ENCODE measurements around the gene DMD.

Gene DMD

DNA sequence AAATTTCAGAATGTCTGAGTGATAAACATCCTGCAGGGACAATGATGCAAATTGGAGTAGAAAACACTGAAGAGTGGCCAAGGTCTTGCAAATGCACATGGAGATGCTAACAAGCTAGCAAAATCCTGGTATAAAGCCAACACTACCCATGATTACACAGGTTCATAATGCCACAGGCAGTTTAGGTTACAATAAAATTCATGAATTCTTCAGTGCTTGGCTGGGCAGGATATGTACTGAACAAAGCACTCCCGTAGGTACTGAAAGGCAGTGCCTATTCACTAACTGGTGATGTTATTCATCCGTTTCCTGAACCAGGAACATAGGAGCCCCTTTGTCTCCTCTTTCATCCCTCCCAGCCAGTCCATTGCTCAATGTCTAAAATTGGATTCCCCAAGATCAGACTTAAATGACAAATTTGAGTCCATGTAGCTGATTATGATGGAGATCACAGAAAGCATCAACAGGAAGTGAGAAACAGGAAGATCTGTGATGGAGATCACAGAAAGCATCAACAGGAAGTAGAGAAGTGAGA, 244.5 kb downstream of the DMD start:
- TF ChIP-seq, protein P1, sequence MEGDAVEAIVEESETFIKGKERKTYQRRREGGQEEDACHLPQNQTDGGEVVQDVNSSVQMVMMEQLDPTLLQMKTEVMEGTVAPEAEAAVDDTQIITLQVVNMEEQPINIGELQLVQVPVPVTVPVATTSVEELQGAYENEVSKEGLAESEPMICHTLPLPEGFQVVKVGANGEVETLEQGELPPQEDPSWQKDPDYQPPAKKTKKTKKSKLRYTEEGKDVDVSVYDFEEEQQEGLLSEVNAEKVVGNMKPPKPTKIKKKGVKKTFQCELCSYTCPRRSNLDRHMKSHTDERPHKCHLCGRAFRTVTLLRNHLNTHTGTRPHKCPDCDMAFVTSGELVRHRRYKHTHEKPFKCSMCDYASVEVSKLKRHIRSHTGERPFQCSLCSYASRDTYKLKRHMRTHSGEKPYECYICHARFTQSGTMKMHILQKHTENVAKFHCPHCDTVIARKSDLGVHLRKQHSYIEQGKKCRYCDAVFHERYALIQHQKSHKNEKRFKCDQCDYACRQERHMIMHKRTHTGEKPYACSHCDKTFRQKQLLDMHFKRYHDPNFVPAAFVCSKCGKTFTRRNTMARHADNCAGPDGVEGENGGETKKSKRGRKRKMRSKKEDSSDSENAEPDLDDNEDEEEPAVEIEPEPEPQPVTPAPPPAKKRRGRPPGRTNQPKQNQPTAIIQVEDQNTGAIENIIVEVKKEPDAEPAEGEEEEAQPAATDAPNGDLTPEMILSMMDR (IDR thresholded peaks at IDR 0.05; ENCODE audit: control insufficient read depth, extremely low read depth, insufficient read depth): no peak
- no peak overlapping the region for H3K4me3 ChIP-seq (ENCODE audit: low read depth, low read length)
- DNase-seq (ENCODE audit: low read depth): no peak

DNA sequence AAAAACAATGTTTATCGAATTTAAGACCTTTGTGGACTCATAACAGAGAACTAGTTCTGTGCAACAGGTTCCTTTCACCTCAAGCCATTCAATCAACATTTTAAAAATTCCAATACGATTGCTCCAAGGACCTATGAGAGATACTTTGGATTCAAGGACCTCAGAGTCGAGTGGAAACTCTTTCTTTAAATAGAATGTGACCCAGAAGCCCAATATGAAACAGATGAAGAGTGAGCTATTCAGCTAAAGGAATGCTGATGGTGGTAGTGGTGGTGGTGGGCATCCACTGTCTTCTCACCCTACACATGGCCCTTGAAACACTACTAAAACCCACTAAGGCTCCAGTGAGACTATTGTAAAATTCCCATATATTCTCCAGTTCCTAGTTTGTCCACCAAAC, 257.2 kb downstream of the DMD start:
- TF ChIP-seq, protein P1 (IDR thresholded peaks at IDR 0.05; ENCODE audit: control insufficient read depth, extremely low read depth, insufficient read depth): no peak
- no peak overlapping the region for H3K4me3 ChIP-seq (ENCODE audit: low read depth, low read length)
- DNase-seq (ENCODE audit: low read depth): no peak

DNA sequence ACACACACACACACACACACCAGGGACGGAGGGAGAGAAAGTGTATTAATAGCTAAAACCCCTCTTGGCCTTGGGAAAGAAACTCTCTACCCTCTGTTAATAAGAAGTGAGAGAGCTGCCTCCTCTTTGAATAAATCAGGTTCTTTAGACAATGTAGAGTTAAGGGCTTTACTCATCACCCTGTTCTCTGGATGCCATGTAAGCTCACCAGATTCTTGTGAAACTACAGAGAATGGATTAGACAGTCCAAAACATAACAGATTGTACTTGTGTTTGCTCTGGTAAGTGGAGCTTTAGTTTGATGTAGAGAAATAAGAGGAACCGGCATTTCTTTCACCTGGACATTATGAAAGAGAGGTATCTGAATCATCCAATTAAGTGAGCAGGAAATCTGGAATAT, 263.2 kb downstream of the DMD start:
- H3K4me3 ChIP-seq (ENCODE audit: low read depth, low read length): no peak overlapping the region
- DNase-seq (ENCODE audit: low read depth): no peak
- TF ChIP-seq, protein P1 (IDR thresholded peaks at IDR 0.05; ENCODE audit: control insufficient read depth, extremely low read depth, insufficient read depth): no peak

DNA sequence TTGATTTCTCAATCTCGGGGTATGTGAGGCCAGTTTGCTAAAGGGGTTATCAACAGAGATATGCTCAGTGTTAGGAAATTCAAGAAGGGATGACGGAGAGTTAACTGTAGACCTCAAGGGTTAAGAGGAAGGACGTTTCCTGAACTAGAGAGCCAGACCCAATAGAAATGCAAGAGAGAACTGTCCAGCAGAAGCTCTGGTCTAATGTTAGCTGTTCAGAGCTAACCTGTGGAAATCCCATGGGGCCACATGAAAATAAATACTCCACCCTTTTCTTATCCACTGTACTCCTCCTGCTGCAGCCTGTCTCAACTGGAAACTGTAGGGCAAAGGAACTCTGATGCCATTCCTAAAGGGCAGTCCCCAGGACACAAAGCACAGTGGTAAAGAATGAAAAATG, 274.3 kb downstream of the DMD start:
- H3K4me3 ChIP-seq (ENCODE audit: low read depth, low read length): no peak overlapping the region
- TF ChIP-seq, protein P1 (IDR thresholded peaks at IDR 0.05; ENCODE audit: control insufficient read depth, extremely low read depth, insufficient read depth): no peak
- DNase-seq (ENCODE audit: low read depth): no peak

DNA sequence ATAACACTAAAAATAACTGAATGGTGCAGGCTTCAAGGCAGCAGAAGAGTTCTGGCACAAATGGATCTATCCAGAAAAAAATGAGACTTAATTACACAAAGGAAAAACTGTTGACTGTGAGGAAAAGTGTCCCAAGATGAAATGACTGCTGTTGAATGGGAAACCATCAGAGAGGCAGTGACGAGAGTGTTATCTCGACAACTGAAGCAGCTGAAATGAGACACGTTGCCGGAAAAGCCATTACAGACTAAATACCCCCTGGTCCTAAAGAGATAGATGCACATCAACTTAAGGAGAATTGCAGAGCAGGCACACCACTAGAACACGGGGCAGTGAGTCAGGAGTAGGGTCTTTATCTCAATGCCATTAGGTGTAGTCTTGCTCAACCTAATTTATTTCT, 277.8 kb downstream of the DMD start:
- H3K4me3 ChIP-seq (ENCODE audit: low read depth, low read length): no peak overlapping the region
- TF ChIP-seq, protein P1 (IDR thresholded peaks at IDR 0.05; ENCODE audit: control insufficient read depth, extremely low read depth, insufficient read depth): no peak
- DNase-seq (ENCODE audit: low read depth): no peak

DNA sequence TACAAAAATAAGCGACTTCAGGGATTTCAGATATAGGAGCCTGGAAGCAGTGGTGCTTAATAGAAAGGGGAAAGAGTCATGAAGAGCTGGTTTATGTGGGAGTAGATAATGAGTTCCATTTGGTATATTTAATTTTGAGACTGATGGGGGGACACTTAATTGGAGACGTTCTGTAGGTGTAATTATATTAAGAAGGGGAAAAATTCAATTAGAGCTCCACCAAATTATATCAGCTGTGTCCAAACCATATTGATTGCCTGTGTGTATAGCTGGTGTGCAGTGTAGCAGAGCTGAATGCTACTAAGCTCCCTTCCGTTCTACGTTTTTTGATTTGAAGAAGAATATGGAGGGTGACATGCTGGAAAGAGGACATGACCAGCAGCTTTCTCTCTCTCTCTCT, 282.3 kb downstream of the DMD start:
- no peak overlapping the region for H3K4me3 ChIP-seq (ENCODE audit: low read depth, low read length)
- no peak for DNase-seq (ENCODE audit: low read depth)
- TF ChIP-seq, protein P1 (IDR thresholded peaks at IDR 0.05; ENCODE audit: control insufficient read depth, extremely low read depth, insufficient read depth): no peak

DNA sequence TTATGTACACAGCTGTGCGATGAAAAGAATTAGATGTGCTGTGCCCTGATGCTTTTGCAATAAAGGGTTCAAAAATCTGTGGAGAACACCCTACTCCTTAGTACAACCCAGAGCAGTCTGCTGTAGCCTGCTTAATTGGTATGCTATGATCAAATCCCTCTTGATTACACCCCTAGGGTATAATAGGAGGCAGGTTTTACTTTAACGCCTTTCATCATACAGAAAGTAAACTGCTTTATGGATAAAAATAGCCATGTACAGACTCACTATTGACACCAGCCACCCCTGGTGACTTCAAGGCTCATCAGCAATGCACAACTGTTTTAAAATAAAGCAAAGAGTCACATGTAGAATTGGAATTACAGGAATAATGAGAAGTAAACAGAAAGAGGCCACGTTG, 315.3 kb downstream of the DMD start:
- TF ChIP-seq, protein P1 (IDR thresholded peaks at IDR 0.05; ENCODE audit: control insufficient read depth, extremely low read depth, insufficient read depth): no peak
- no peak for DNase-seq (ENCODE audit: low read depth)
- H3K4me3 ChIP-seq (ENCODE audit: low read depth, low read length): no peak overlapping the region
